NCI-H2196 (cell line): Measurements from ENCODE around the gene TRAM2.

Experiments
- DNase-seq: peaks from one replicate; lab custom pipeline; 2025; ENCODE audit not compliant: unreplicated experiment; lab: John Stamatoyannopoulos, UW

Gene TRAM2

GRCh38 chr6:52577022-52577777 lies at the start of gene TRAM2:
Gene TRAM2, minus strand, starts transcription at chr6:52577060. Its CDS starts 145 bp downstream, at chr6:52576915.
- DNase-seq: peak; percentile 85

- DNase-seq: no peak
Measured at GRCh38 chr6:52622810-52623209, 46.0 kb upstream of the TRAM2 start.

GRCh38 chr6:52621631-52622030 lies 44.8 kb upstream of the TRAM2 start:
- DNase-seq: no peak

GRCh38 chr6:52620906-52621190 lies 44.0 kb upstream of the TRAM2 start:
- no peak for DNase-seq

- DNase-seq: no peak
Measured at GRCh38 chr6:52620055-52620905, 43.4 kb upstream of the TRAM2 start.

GRCh38 chr6:52617087-52617486 lies 40.2 kb upstream of the TRAM2 start:
- DNase-seq: no peak

GRCh38 chr6:52616059-52616690 lies 39.3 kb upstream of the TRAM2 start:
- no peak for DNase-seq

- DNase-seq: no peak
Measured at GRCh38 chr6:52612336-52613054, 35.6 kb upstream of the TRAM2 start.

GRCh38 chr6:52611833-52612232 lies 35.0 kb upstream of the TRAM2 start:
- DNase-seq: no peak

GRCh38 chr6:52610745-52611355 lies 34.0 kb upstream of the TRAM2 start:
- no peak for DNase-seq

GRCh38 chr6:52610011-52610410 lies 33.2 kb upstream of the TRAM2 start:
- DNase-seq: no peak

GRCh38 chr6:52605610-52606185 lies 28.8 kb upstream of the TRAM2 start:
- DNase-seq: no peak

- no peak for DNase-seq
Measured at GRCh38 chr6:52603000-52603795, 26.3 kb upstream of the TRAM2 start.

GRCh38 chr6:52598824-52599190 lies 21.9 kb upstream of the TRAM2 start:
- DNase-seq: no peak

GRCh38 chr6:52598123-52598823 lies 21.4 kb upstream of the TRAM2 start:
- DNase-seq: no peak

GRCh38 chr6:52597738-52598122 lies 20.9 kb upstream of the TRAM2 start:
- DNase-seq: no peak

- no peak for DNase-seq
Measured at GRCh38 chr6:52596371-52597028, 19.6 kb upstream of the TRAM2 start.

GRCh38 chr6:52595796-52596130 lies 18.9 kb upstream of the TRAM2 start:
- no peak for DNase-seq
